HepG2 (cell line): ENCODE data around the gene PRKN. TPM values are rescaled to one million over a fixed set of nuclear protein-coding genes. Genes with fewer than 3 reads are reported as not detected.

Source experiments
- ATAC-seq: fragments of 200-7000 bp; cut with Tn5 transposase; 3 replicates; pipeline ENCODE4 v1.9.1; 2020; ENCODE audit warnings: mild to moderate bottlenecking, moderate library complexity
- BruUV-seq: library from RNA; stranded (reverse); fragments of 400-500 nt; replicated peaks from 2 replicates; lab custom pipeline; 2021; lab: Mats Ljungman, UMichigan
- CTCF ChIA-PET: fragments of 300-600 bp; formaldehyde crosslinking; extraction: SDS; loops from one replicate; lab custom pipeline; 2021; ENCODE audit warnings: low total read pairs, inconsistent platforms, low intra/inter-chr PET ratio; lab: Yijun Ruan, JAX
- POLR2A ChIA-PET: fragments of 350-600 bp; sonication (Branson Sonifier 250); formaldehyde crosslinking; loops from one replicate; lab custom pipeline; 2020; ENCODE audit warnings: antibody characterized with exemption, inconsistent platforms; lab: Yijun Ruan, JAX
- DNase-seq: peaks from one replicate; pipeline ENCODE4 v3.0.0-alpha.2; 2015; ENCODE audit warnings: low spot score
- FAIRE-seq: peaks from 3 replicates; lab custom pipeline; 2011; peaks lifted over from hg19 to GRCh38; lab: Jason Lieb, UNC
- H2AFZ ChIP-seq: one replicate; pipeline ENCODE4 v1.6.1; 2011; ENCODE audit warnings: low read length, inconsistent platforms
- H3K27ac ChIP-seq: fragments of 300-600 bp; 3 replicates; pipeline ENCODE4 v1.8.0; 2011; ENCODE audit warnings: mixed run types, mild to moderate bottlenecking, mixed read lengths, low read length, inconsistent platforms; ENCODE audit not compliant: insufficient read depth; ENCODE audit errors: extremely low read length
- H3K27me3 ChIP-seq, 2 experiments: fragments of 200-600 bp in 1 of 2; 2 replicates in 1 of 2; 3 replicates in 1 of 2; pipeline versions ENCODE4 v1.6.0 to v1.8.0; 2011; ENCODE audit warnings: low read length in 2 of 2, mild to moderate bottlenecking in 2 of 2, moderate library complexity in 2 of 2, inconsistent platforms in 1 of 2; ENCODE audit not compliant: insufficient read depth in 2 of 2, control insufficient read depth in 1 of 2
- H3K36me3 ChIP-seq, 2 experiments: fragments of 200-600 bp in 1 of 2; replicated peaks in 1 of 2; 2 replicates in 1 of 2; 3 replicates in 1 of 2; pipeline versions ENCODE4 v1.5.1 to v1.8.0; 2011; ENCODE audit warnings: low read length in 2 of 2, inconsistent platforms in 1 of 2; ENCODE audit not compliant: insufficient read depth in 2 of 2, control insufficient read depth in 1 of 2
- H3K4me1 ChIP-seq: 2 replicates; pipeline ENCODE4 v1.5.1; 2012; ENCODE audit warnings: low read length, inconsistent platforms; ENCODE audit not compliant: insufficient read depth
- H3K4me2 ChIP-seq: 2 replicates; pipeline ENCODE4 v1.6.0; 2011; ENCODE audit warnings: low read depth, low read length, inconsistent platforms
- H3K4me3 ChIP-seq, 3 experiments: fragments of 200-600 bp in 1 of 3; sonication (generic), shearing (Covaris generic) in 1 of 3; replicated peaks in 1 of 3; 2 replicates each; pipeline ENCODE4 v1.5.1; 2011 to 2016; ENCODE audit warnings: low read length in 3 of 3, inconsistent platforms in 2 of 3, low read depth in 2 of 3, mild to moderate bottlenecking in 2 of 3, control low read depth in 1 of 3, mixed read lengths in 1 of 3; ENCODE audit not compliant: insufficient read depth in 1 of 3
- H3K79me2 ChIP-seq: one replicate; pipeline ENCODE4 v1.6.1; 2011; ENCODE audit warnings: low read length, inconsistent platforms; ENCODE audit not compliant: insufficient read depth
- H3K9ac ChIP-seq: 2 replicates; pipeline ENCODE4 v1.6.0; 2011; ENCODE audit warnings: mild to moderate bottlenecking, low read depth, low read length, inconsistent platforms; ENCODE audit not compliant: insufficient read depth
- H3K9me3 ChIP-seq: 2 replicates; pipeline ENCODE4 v1.5.1; 2012; ENCODE audit warnings: mild to moderate bottlenecking, low read length
- H4K20me1 ChIP-seq: 2 replicates; pipeline ENCODE4 v1.6.0; 2011; ENCODE audit warnings: inconsistent platforms, mild to moderate bottlenecking, low read length, moderate library complexity; ENCODE audit not compliant: insufficient read depth
- BCLAF1 ChIP-seq: fragments of 450-650 bp; IDR thresholded peaks from 2 replicates; pipeline ENCODE4 v1.6.1; 2017; ENCODE audit warnings: mild to moderate bottlenecking
- GPN1 ChIP-seq: sonication (generic); formaldehyde crosslinking; IDR thresholded peaks from 2 replicates; pipeline ENCODE4 v1.5.1; 2020; ENCODE audit warnings: missing genetic modification reagents, borderline replicate concordance
- SRSF9 ChIP-seq: fragments of 200-400 bp; formaldehyde crosslinking; IDR thresholded peaks from 2 replicates; pipeline ENCODE4 v1.6.1; 2018; ENCODE audit warnings: borderline replicate concordance, mild to moderate bottlenecking, low read depth, low read length; ENCODE audit not compliant: insufficient read depth, poor library complexity, severe bottlenecking
- ZFP91 ChIP-seq: sonication (generic); formaldehyde crosslinking; IDR thresholded peaks from 2 replicates; pipeline ENCODE4 v1.9.0; 2022; ENCODE audit warnings: missing genetic modification reagents, mild to moderate bottlenecking, borderline replicate concordance
- ZNF44 ChIP-seq: sonication (generic); formaldehyde crosslinking; IDR thresholded peaks from 2 replicates; pipeline ENCODE4 v1.5.1; 2020; ENCODE audit warnings: mild to moderate bottlenecking, missing genetic modification reagents
- ZNF501 ChIP-seq: sonication (generic); formaldehyde crosslinking; IDR thresholded peaks from 2 replicates; pipeline ENCODE4 v1.5.1; 2020; ENCODE audit warnings: mild to moderate bottlenecking, moderate library complexity, missing genetic modification reagents
- ZNF740 ChIP-seq: sonication (generic); formaldehyde crosslinking; IDR thresholded peaks from 2 replicates; pipeline ENCODE4 v1.4.0; 2020; ENCODE audit warnings: missing genetic modification reagents
- WGBS: methylation state at CpG from one replicate; pipeline ENCODE4 v1.1.6; 2017; ENCODE audit warnings: low lambda C conversion rate; 5-methylcytosine and 5-hydroxymethylcytosine counted together
- in situ Hi-C: cut with HindIII; loops from 2 replicates; pipeline ENCODE4 v1.10.0; 2017; ENCODE audit warnings: low pct_unique_long_range_greater_than_20kb; ENCODE audit not compliant: extremely low pct_ligation_motif_present
- intact Hi-C: fragments of 100-400 bp; cut with micrococcal nuclease; formaldehyde crosslinking; loops from one replicate; pipeline ENCODE4 v1.10.0; 2022; ENCODE audit not compliant: unreplicated experiment
- polyA plus RNA-seq, 8 experiments: library from polyadenylated mRNA; depleted of rRNA in 3 of 8; stranded (reverse) in 7 of 8; unstranded in 1 of 8; fragments of >200 nt; fragmentation: Illumina TruSeq in 4 of 8; extraction: Trizol in 4 of 8; gene quantifications; 2 replicates each; pipeline versions ENCODE4 v1.2.1 to v1.2.3, GENCODE V29; 2011 to 2016; ENCODE audit warnings: low read depth in 4 of 8, missing spikeins in 1 of 8, mixed read lengths in 1 of 8; ENCODE audit not compliant: insufficient read depth in 1 of 8
- total RNA-seq, 5 experiments: library from RNA; depleted of rRNA; stranded (reverse); fragments of >200 nt; fragmentation: Illumina TruSeq; extraction: Trizol; gene quantifications; 2 replicates each; pipeline ENCODE4 v1.2.3, GENCODE V29; 2016; ENCODE audit warnings: low read depth in 1 of 5
- TF ChIP-seq, protein P1 (sequence below): sonication (generic); IDR thresholded peaks from 2 replicates; pipeline ENCODE4 v1.6.1; 2016; ENCODE audit warnings: low read depth, borderline replicate concordance
- TF ChIP-seq, protein P2 (sequence below): sonication (generic); formaldehyde crosslinking; conservative IDR thresholded peaks from 2 replicates; pipeline ENCODE4 v1.5.0; 2020; ENCODE audit warnings: missing genetic modification reagents
- TF ChIP-seq, protein P3 (sequence below): sonication (generic); formaldehyde crosslinking; IDR thresholded peaks from 2 replicates; pipeline ENCODE4 v1.5.0; 2020; ENCODE audit warnings: mild to moderate bottlenecking, missing genetic modification reagents
- TF ChIP-seq, protein P4 (sequence below): sonication (generic); formaldehyde crosslinking; IDR thresholded peaks from 2 replicates; pipeline ENCODE4 v1.9.0; 2021; ENCODE audit warnings: missing genetic modification reagents, borderline replicate concordance

PRKN gene
- total and polyA plus RNA-seq, 2 of the 13 experiments (the other 11 are each of a cell fraction or from before 2014, with no cell fraction given) = 0.31 to 0.44 TPM

DNA sequence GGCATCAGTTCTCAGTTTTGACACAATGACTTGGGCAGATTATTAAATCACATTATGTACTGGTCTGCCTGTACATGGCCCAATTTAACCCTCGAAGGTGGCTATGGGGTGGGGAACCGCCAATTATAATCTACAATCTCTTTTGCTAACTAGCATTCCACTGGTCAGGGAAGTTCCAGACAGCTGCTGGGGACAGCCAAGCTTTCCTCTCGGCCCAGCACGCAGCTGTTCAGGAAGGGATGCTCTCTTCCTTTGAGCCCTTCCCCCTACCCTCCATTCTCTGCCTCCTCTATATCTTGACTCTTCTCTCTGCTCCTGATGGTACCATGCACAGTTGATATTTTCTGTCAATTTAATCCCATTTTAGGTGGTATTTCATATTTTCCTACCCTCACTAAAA, 1220.2 kb downstream of the PRKN start:
- Histone ChIP-seq H3K27ac (no peak overlapping the region), H3K4me3 (no peak overlapping the region), H3K36me3 (no peaks in the 10 kb centered on the region), H3K4me1 (no peaks in the 10 kb centered on the region), H3K79me2 (no peaks in the 10 kb centered on the region), H3K27me3 (no peaks in the 10 kb centered on the region), H2AFZ (no peak overlapping the region), H3K9me3 (no peaks in the 10 kb centered on the region), H4K20me1 (no peaks in the 10 kb centered on the region), H3K4me2 (no peak overlapping the region), H3K9ac (no peak overlapping the region)
- ChIA-PET POLR2A (no interaction called here), CTCF (no interaction called here)
- ATAC-seq = no peak
- no peak for DNase-seq
- in situ Hi-C loops (no loop called here), intact Hi-C loops (no loop called here)
- BruUV-seq = no TSS peak
- no peak for FAIRE-seq
- WGBS = 1% methylated on average over 4 of the region's 4 CpGs
- no peak for TF ChIP-seq SRSF9
- no peak for TF ChIP-seq BCLAF1
- TF ChIP-seq ZNF740 (CRISPR knock-in tag) = no peak
- no peak for TF ChIP-seq GPN1 (CRISPR knock-in tag)
- TF ChIP-seq, protein P1, sequence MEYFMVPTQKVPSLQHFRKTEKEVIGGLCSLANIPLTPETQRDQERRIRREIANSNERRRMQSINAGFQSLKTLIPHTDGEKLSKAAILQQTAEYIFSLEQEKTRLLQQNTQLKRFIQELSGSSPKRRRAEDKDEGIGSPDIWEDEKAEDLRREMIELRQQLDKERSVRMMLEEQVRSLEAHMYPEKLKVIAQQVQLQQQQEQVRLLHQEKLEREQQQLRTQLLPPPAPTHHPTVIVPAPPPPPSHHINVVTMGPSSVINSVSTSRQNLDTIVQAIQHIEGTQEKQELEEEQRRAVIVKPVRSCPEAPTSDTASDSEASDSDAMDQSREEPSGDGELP = no peak
- TF ChIP-seq, protein P2, sequence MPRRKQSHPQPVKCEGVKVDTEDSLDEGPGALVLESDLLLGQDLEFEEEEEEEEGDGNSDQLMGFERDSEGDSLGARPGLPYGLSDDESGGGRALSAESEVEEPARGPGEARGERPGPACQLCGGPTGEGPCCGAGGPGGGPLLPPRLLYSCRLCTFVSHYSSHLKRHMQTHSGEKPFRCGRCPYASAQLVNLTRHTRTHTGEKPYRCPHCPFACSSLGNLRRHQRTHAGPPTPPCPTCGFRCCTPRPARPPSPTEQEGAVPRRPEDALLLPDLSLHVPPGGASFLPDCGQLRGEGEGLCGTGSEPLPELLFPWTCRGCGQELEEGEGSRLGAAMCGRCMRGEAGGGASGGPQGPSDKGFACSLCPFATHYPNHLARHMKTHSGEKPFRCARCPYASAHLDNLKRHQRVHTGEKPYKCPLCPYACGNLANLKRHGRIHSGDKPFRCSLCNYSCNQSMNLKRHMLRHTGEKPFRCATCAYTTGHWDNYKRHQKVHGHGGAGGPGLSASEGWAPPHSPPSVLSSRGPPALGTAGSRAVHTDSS (CRISPR knock-in tag) = no peak
- no peak for TF ChIP-seq ZNF44 (CRISPR knock-in tag)
- TF ChIP-seq, protein P3, sequence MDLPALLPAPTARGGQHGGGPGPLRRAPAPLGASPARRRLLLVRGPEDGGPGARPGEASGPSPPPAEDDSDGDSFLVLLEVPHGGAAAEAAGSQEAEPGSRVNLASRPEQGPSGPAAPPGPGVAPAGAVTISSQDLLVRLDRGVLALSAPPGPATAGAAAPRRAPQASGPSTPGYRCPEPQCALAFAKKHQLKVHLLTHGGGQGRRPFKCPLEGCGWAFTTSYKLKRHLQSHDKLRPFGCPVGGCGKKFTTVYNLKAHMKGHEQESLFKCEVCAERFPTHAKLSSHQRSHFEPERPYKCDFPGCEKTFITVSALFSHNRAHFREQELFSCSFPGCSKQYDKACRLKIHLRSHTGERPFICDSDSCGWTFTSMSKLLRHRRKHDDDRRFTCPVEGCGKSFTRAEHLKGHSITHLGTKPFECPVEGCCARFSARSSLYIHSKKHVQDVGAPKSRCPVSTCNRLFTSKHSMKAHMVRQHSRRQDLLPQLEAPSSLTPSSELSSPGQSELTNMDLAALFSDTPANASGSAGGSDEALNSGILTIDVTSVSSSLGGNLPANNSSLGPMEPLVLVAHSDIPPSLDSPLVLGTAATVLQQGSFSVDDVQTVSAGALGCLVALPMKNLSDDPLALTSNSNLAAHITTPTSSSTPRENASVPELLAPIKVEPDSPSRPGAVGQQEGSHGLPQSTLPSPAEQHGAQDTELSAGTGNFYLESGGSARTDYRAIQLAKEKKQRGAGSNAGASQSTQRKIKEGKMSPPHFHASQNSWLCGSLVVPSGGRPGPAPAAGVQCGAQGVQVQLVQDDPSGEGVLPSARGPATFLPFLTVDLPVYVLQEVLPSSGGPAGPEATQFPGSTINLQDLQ = no peak
- TF ChIP-seq, protein P4, sequence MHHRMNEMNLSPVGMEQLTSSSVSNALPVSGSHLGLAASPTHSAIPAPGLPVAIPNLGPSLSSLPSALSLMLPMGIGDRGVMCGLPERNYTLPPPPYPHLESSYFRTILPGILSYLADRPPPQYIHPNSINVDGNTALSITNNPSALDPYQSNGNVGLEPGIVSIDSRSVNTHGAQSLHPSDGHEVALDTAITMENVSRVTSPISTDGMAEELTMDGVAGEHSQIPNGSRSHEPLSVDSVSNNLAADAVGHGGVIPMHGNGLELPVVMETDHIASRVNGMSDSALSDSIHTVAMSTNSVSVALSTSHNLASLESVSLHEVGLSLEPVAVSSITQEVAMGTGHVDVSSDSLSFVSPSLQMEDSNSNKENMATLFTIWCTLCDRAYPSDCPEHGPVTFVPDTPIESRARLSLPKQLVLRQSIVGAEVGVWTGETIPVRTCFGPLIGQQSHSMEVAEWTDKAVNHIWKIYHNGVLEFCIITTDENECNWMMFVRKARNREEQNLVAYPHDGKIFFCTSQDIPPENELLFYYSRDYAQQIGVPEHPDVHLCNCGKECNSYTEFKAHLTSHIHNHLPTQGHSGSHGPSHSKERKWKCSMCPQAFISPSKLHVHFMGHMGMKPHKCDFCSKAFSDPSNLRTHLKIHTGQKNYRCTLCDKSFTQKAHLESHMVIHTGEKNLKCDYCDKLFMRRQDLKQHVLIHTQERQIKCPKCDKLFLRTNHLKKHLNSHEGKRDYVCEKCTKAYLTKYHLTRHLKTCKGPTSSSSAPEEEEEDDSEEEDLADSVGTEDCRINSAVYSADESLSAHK = no peak
- TF ChIP-seq ZFP91 (CRISPR knock-in tag) = no peak
- no peak for TF ChIP-seq ZNF501 (CRISPR knock-in tag)
